Inflammatory macrophage treated with lipopolysaccharide for 1 hour (primary cell): ENCODE data around the gene KCNMB2.

Source experiments
- DNase-seq, 2 donors: peaks; one replicate each; pipeline ENCODE4 v3.0.0-alpha.2; 2020 to 2022

Gene KCNMB2

GRCh38 chr3:178583963-178584575 lies 47.8 kb downstream of the KCNMB2 start:
- DNase-seq, result no peak

GRCh38 chr3:178584722-178585380 lies 48.6 kb downstream of the KCNMB2 start:
- no peak for DNase-seq

- no peak for DNase-seq
Observed at GRCh38 chr3:178585454-178585853, 49.2 kb downstream of the KCNMB2 start.

GRCh38 chr3:178586076-178586475 lies 49.8 kb downstream of the KCNMB2 start:
- DNase-seq, result no peak

- no peak for DNase-seq
Observed at GRCh38 chr3:178588628-178589027, 52.4 kb downstream of the KCNMB2 start.

- DNase-seq, result no peak
Observed at GRCh38 chr3:178593786-178594185, 57.5 kb downstream of the KCNMB2 start.

GRCh38 chr3:178597371-178597770 lies 61.1 kb downstream of the KCNMB2 start:
- DNase-seq, result no peak

- no peak for DNase-seq
Observed at GRCh38 chr3:178602856-178603255, 66.6 kb downstream of the KCNMB2 start.

- no peak for DNase-seq
Observed at GRCh38 chr3:178603735-178604134, 67.5 kb downstream of the KCNMB2 start.

- no peak for DNase-seq
Observed at GRCh38 chr3:178618197-178618596, 82.0 kb downstream of the KCNMB2 start.

- DNase-seq, result no peak
Observed at GRCh38 chr3:178618896-178619295, 82.7 kb downstream of the KCNMB2 start.

GRCh38 chr3:178623666-178624255 lies 87.5 kb downstream of the KCNMB2 start:
- DNase-seq, result no peak

- DNase-seq, result no peak
Observed at GRCh38 chr3:178624276-178624675, 88.0 kb downstream of the KCNMB2 start.

- no peak for DNase-seq
Observed at GRCh38 chr3:178625053-178625600, 88.9 kb downstream of the KCNMB2 start.

GRCh38 chr3:178628037-178628436 lies 91.8 kb downstream of the KCNMB2 start:
- DNase-seq, result no peak

- no peak for DNase-seq
Observed at GRCh38 chr3:178629430-178630178, 93.4 kb downstream of the KCNMB2 start.

GRCh38 chr3:178631950-178632349 lies 95.7 kb downstream of the KCNMB2 start:
- no peak for DNase-seq

- DNase-seq, result no peak
Observed at GRCh38 chr3:178634975-178635374, 98.7 kb downstream of the KCNMB2 start.

- no peak for DNase-seq
Observed at GRCh38 chr3:178637802-178638201, 101.6 kb downstream of the KCNMB2 start.

GRCh38 chr3:178645503-178645902 lies 109.3 kb downstream of the KCNMB2 start:
- DNase-seq, result no peak

GRCh38 chr3:178646186-178646862 lies 110.1 kb downstream of the KCNMB2 start:
- DNase-seq, result no peak

- DNase-seq, result no peak
Observed at GRCh38 chr3:178655488-178655887, 119.3 kb downstream of the KCNMB2 start.
